Measurements from ENCODE around the gene ADAMTS12.

Gene ADAMTS12

GRCh38 chr5:33657804-33658440 lies 233.9 kb downstream of the ADAMTS12 start:
- H3K9me3 ChIP-seq (ENCODE audit: insufficient read depth, low read depth, low read length) = no peaks in the 10 kb centered on the region
- H3K36me3 ChIP-seq (ENCODE audit: insufficient read depth, low read depth, low read length) = no peaks in the 10 kb centered on the region
- peaks cover 8% of the 10 kb centered on the region for H3K4me1 ChIP-seq (ENCODE audit: insufficient read depth, low read length)
- H3K27ac ChIP-seq (ENCODE audit: low read length) = no peak overlapping the region
- H3K9ac ChIP-seq (ENCODE audit: low read depth, low read length) = no peak overlapping the region
- no peak overlapping the region for H3K4me3 ChIP-seq (ENCODE audit: low read length)
- H3K27me3 ChIP-seq (ENCODE audit: insufficient read depth, low read length) = no peaks in the 10 kb centered on the region

- Histone ChIP-seq H3K9me3 (ENCODE audit: insufficient read depth, low read depth, low read length) (no peaks in the 10 kb centered on the region), H3K27me3 (ENCODE audit: insufficient read depth, low read length) (no peaks in the 10 kb centered on the region), H3K4me3 (ENCODE audit: low read length) (no peak overlapping the region), H3K9ac (ENCODE audit: low read depth, low read length) (no peak overlapping the region), H3K36me3 (ENCODE audit: insufficient read depth, low read depth, low read length) (no peaks in the 10 kb centered on the region), H3K27ac (ENCODE audit: low read length) (no peak overlapping the region), H3K4me1 (ENCODE audit: insufficient read depth, low read length) (peaks cover 8% of the 10 kb centered on the region)
These were observed 234.6 kb downstream of the ADAMTS12 start for GRCh38 chr5:33657176-33657575.

DNA sequence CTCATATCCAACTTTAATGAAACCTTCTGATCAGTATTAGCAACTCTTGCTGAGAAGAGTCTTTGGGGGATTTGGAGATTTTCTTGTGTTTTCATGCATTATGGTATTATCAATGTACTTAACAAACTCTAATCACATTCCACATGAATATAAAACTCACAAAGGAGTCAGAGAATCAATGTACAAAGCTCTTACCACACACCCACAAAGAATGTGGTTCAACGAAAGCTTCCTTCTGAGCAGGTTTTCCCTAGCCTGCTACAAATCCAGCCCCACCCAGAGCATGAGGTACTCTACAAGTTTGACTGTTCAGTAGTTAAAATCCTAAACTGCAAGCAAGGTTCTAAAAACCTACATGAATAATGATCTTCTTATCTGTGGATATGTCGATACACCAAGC lies 240.9 kb downstream of the ADAMTS12 start:
- no peaks in the 10 kb centered on the region for H3K27me3 ChIP-seq (ENCODE audit: insufficient read depth, low read length)

DNA sequence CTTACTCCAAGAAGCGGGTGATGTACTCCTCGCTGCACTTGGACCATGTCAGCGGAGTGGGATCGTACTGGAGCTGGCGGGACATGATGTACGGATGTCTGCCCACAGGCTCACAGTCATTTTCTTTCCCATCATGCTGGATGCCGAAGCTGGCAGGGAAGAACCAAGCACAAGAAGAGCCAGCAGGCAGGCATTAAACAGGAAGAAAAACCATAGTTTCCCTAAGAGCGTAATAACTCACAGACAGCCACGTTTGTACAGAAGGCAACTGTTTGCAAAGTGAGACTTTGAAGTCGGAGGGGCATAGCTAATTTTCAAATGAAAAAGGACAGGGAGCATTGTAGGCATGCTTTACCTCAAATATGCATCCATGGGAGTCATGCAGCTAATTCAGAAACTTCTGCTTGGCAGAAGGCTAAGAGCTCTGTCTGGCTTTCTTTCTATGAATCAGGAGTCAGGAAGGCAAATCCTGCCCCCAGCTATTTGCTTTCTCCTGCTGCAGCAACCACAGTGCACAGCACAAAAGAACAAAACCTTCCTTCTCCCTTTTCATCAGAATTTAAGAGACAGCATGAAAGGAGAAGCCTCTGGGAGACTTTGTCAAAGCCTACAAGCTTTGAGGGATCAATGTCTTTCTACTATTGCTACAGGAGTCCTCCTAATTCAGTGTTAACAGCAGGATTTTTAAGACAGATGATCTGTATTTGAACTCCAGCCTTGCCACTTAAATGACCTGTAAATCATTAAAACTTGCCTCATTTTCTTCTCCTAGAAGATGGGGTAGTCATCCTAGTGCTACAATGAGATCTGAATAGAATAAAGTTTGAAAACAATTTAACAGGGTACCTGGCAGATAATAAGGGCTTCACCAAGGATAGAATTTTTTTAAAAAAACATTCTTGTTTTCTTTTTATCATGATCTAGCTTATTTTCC lies 242.0 kb downstream of the ADAMTS12 start:
- Histone ChIP-seq H3K9ac (ENCODE audit: low read depth, low read length) (no peak overlapping the region), H3K36me3 (ENCODE audit: insufficient read depth, low read depth, low read length) (no peaks in the 10 kb centered on the region; the same call in 1 of the 2 replicates), H3K4me3 (ENCODE audit: low read length) (no peak overlapping the region), H3K27me3 (ENCODE audit: insufficient read depth, low read length) (no peaks in the 10 kb centered on the region), H3K4me1 (ENCODE audit: insufficient read depth, low read length) (0 out of 2 replicates have a peak, but pooled peaks cover 3% of the 10 kb centered on the region), H3K9me3 (ENCODE audit: insufficient read depth, low read depth, low read length) (no peaks in the 10 kb centered on the region), H3K27ac (ENCODE audit: low read length) (no peak overlapping the region)

More for the DNA sequence above, 240.9 kb downstream of the ADAMTS12 start:
- Histone ChIP-seq H3K9ac (ENCODE audit: low read depth, low read length) (no peak overlapping the region), H3K4me1 (ENCODE audit: insufficient read depth, low read length) (0 out of 2 replicates have a peak, but pooled peaks cover 3% of the 10 kb centered on the region), H3K4me3 (ENCODE audit: low read length) (no peak overlapping the region), H3K9me3 (ENCODE audit: insufficient read depth, low read depth, low read length) (no peaks in the 10 kb centered on the region), H3K36me3 (ENCODE audit: insufficient read depth, low read depth, low read length) (no peaks in the 10 kb centered on the region; the same call in 1 of the 2 replicates), H3K27ac (ENCODE audit: low read length) (no peak overlapping the region)

GRCh38 chr5:33641744-33642505 lies 249.9 kb downstream of the ADAMTS12 start:
- peaks cover 6% of the 10 kb centered on the region for H3K36me3 ChIP-seq (ENCODE audit: insufficient read depth, low read depth, low read length)
- no peak overlapping the region for H3K4me3 ChIP-seq (ENCODE audit: low read length)
- H3K9ac ChIP-seq (ENCODE audit: low read depth, low read length) = no peak overlapping the region
- no peaks in the 10 kb centered on the region for H3K9me3 ChIP-seq (ENCODE audit: insufficient read depth, low read depth, low read length)
- no peaks in the 10 kb centered on the region for H3K4me1 ChIP-seq (ENCODE audit: insufficient read depth, low read length)
- H3K27ac ChIP-seq (ENCODE audit: low read length) = no peak overlapping the region
- H3K27me3 ChIP-seq (ENCODE audit: insufficient read depth, low read length) = no peaks in the 10 kb centered on the region

- H3K36me3 ChIP-seq (ENCODE audit: insufficient read depth, low read depth, low read length) = peaks cover 15% of the 10 kb centered on the region
These were observed 252.3 kb downstream of the ADAMTS12 start for GRCh38 chr5:33639474-33639873.

DNA sequence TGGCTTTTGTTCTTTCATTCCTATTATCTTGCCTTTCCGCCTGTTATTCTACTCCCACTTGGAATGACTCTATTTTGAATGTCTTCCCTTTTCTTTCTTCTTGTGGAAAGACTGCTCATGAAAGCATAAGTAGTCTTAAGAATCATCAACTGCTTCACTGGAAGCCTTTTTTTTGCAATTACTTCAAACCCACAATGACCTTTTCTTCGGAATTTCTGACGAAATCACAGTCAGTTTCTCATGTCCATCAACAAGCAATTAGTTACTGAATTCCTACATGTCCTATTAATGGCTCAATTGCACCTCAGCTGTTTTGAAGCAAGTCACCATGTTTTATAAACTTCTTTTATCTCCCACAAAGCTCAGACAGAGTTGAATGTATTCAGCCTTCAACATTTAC lies 254.8 kb downstream of the ADAMTS12 start:
- no peaks in the 10 kb centered on the region for H3K4me1 ChIP-seq (ENCODE audit: insufficient read depth, low read length)
- no peak overlapping the region for H3K27ac ChIP-seq (ENCODE audit: low read length)
- no peak overlapping the region for H3K9ac ChIP-seq (ENCODE audit: low read depth, low read length)
- no peaks in the 10 kb centered on the region for H3K27me3 ChIP-seq (ENCODE audit: insufficient read depth, low read length)
- no peak overlapping the region for H3K4me3 ChIP-seq (ENCODE audit: low read length)
- H3K9me3 ChIP-seq (ENCODE audit: insufficient read depth, low read depth, low read length) = no peaks in the 10 kb centered on the region
- peaks cover 15% of the 10 kb centered on the region for H3K36me3 ChIP-seq (ENCODE audit: insufficient read depth, low read depth, low read length)

More at GRCh38 chr5:33639474-33639873, 252.3 kb downstream of the ADAMTS12 start:
- H3K4me1 ChIP-seq (ENCODE audit: insufficient read depth, low read length) = no peaks in the 10 kb centered on the region
- no peaks in the 10 kb centered on the region for H3K9me3 ChIP-seq (ENCODE audit: insufficient read depth, low read depth, low read length)
- no peak overlapping the region for H3K4me3 ChIP-seq (ENCODE audit: low read length)
- H3K9ac ChIP-seq (ENCODE audit: low read depth, low read length) = no peak overlapping the region
- H3K27me3 ChIP-seq (ENCODE audit: insufficient read depth, low read length) = no peaks in the 10 kb centered on the region
- H3K27ac ChIP-seq (ENCODE audit: low read length) = no peak overlapping the region

DNA sequence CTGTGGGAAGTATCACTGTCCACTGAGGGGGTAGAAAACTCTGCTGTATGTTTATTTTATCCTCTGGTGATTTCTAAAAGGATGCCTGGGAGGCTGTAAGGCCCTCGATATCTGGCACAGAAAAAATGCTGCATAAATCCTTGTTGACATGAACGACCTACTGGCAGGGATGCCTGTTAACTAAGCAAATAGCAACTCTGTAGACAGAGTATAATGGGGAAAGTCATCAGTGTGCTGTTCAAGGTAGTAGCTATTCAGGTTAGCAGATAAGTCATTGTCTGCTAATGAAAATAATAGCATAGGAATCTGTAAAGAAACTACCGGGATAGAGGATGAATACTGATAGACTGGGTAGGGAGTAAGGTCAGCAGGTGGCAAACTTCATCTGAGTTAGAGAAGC lies 256.2 kb downstream of the ADAMTS12 start:
- Histone ChIP-seq H3K27me3 (ENCODE audit: insufficient read depth, low read length) (no peaks in the 10 kb centered on the region), H3K4me1 (ENCODE audit: insufficient read depth, low read length) (no peaks in the 10 kb centered on the region), H3K4me3 (ENCODE audit: low read length) (no peak overlapping the region), H3K36me3 (ENCODE audit: insufficient read depth, low read depth, low read length) (peaks cover 15% of the 10 kb centered on the region), H3K27ac (ENCODE audit: low read length) (no peak overlapping the region), H3K9me3 (ENCODE audit: insufficient read depth, low read depth, low read length) (no peaks in the 10 kb centered on the region), H3K9ac (ENCODE audit: low read depth, low read length) (no peak overlapping the region)

DNA sequence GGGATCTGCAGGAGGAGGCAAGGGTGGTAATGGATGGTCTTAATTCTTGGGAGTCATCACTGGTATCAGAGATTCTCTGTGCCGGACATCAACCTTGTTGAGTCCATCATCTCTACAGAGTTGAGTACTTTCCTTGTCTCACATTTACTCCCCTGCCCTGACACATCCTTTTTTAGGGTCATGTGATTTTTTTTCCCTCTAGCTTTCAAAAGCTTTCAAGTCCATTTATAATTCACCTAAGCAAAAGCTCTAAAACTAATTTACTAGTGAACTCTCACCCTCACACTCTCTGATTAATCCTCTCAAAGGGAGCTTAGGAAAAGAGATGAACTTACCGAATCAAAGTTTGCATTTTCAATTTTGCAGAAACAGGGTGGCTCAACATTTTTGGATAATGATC lies 258.1 kb downstream of the ADAMTS12 start:
- no peaks in the 10 kb centered on the region for H3K27me3 ChIP-seq (ENCODE audit: insufficient read depth, low read length)
- H3K27ac ChIP-seq (ENCODE audit: low read length) = no peak overlapping the region
- no peak overlapping the region for H3K4me3 ChIP-seq (ENCODE audit: low read length)
- H3K9me3 ChIP-seq (ENCODE audit: insufficient read depth, low read depth, low read length) = no peaks in the 10 kb centered on the region
- H3K4me1 ChIP-seq (ENCODE audit: insufficient read depth, low read length) = 0 out of 2 replicates have a peak, but pooled peaks cover 4% of the 10 kb centered on the region
- H3K36me3 ChIP-seq (ENCODE audit: insufficient read depth, low read depth, low read length) = peaks cover 15% of the 10 kb centered on the region
- H3K9ac ChIP-seq (ENCODE audit: low read depth, low read length) = no peak overlapping the region

- H3K36me3 ChIP-seq (ENCODE audit: insufficient read depth, low read depth, low read length) = peaks cover 8% of the 10 kb centered on the region
- no peak overlapping the region for H3K9ac ChIP-seq (ENCODE audit: low read depth, low read length)
- H3K4me3 ChIP-seq (ENCODE audit: low read length) = no peak overlapping the region
- H3K9me3 ChIP-seq (ENCODE audit: insufficient read depth, low read depth, low read length) = no peaks in the 10 kb centered on the region
- H3K4me1 ChIP-seq (ENCODE audit: insufficient read depth, low read length) = 0 out of 2 replicates have a peak, but pooled peaks cover 4% of the 10 kb centered on the region
- H3K27me3 ChIP-seq (ENCODE audit: insufficient read depth, low read length) = no peaks in the 10 kb centered on the region
- H3K27ac ChIP-seq (ENCODE audit: low read length) = no peak overlapping the region
These were observed 260.0 kb downstream of the ADAMTS12 start for GRCh38 chr5:33631786-33632185.

GRCh38 chr5:33631139-33631538 lies 260.7 kb downstream of the ADAMTS12 start:
- 0 out of 2 replicates have a peak, but pooled peaks cover 4% of the 10 kb centered on the region for H3K4me1 ChIP-seq (ENCODE audit: insufficient read depth, low read length)
- no peaks in the 10 kb centered on the region for H3K9me3 ChIP-seq (ENCODE audit: insufficient read depth, low read depth, low read length)
- H3K9ac ChIP-seq (ENCODE audit: low read depth, low read length) = no peak overlapping the region
- H3K27ac ChIP-seq (ENCODE audit: low read length) = no peak overlapping the region
- no peak overlapping the region for H3K4me3 ChIP-seq (ENCODE audit: low read length)
- peaks cover 4% of the 10 kb centered on the region; the same call in 1 of the 2 replicates for H3K36me3 ChIP-seq (ENCODE audit: insufficient read depth, low read depth, low read length)
- no peaks in the 10 kb centered on the region for H3K27me3 ChIP-seq (ENCODE audit: insufficient read depth, low read length)

All from iPS-20b (cell line).